CD4-positive, alpha-beta memory T cell (primary cell): ENCODE results near the gene GSTM1. TPM values are rescaled to one million over a fixed set of nuclear protein-coding genes. Genes with fewer than 3 reads are reported as not detected.

Experiments used
- CTCF ChIA-PET: fragments of 350-600 bp; sonication (Branson Sonifier 250); formaldehyde crosslinking; loops from one replicate; lab custom pipeline; 2021; ENCODE audit warnings: inconsistent platforms; ENCODE audit not compliant: partially characterized antibody; lab: Charles Lee
- POLR2A ChIA-PET: fragments of 350-600 bp; sonication (Branson Sonifier 250); formaldehyde crosslinking; loops from one replicate; lab custom pipeline; 2021; ENCODE audit not compliant: partially characterized antibody; lab: Charles Lee
- DNase-seq, 5 donors: peaks; one replicate each; pipeline versions ENCODE4 v3.0.0 to v3.0.0-alpha.2; 2020 to 2022; ENCODE audit warnings: mixed read lengths in 1 of 5
- H3K27ac ChIP-seq: one replicate; pipeline ENCODE4 v1.7.0; 2013; ENCODE audit warnings: low read depth, low read length
- H3K27me3 ChIP-seq: 2 replicates; pipeline ENCODE4 v1.7.0; 2013; ENCODE audit warnings: mild to moderate bottlenecking, low read length, moderate library complexity; ENCODE audit not compliant: insufficient read depth
- H3K36me3 ChIP-seq: 2 replicates; pipeline ENCODE4 v1.7.0; 2013; ENCODE audit warnings: mild to moderate bottlenecking, low read length, moderate library complexity; ENCODE audit not compliant: insufficient read depth
- H3K4me1 ChIP-seq: 2 replicates; pipeline ENCODE4 v1.7.0; 2013; ENCODE audit warnings: mild to moderate bottlenecking, low read length, moderate library complexity; ENCODE audit not compliant: insufficient read depth
- H3K4me3 ChIP-seq, 2 donors: one replicate each; pipeline ENCODE4 v1.7.0; 2013; ENCODE audit warnings: low read length in 2 of 2, mild to moderate bottlenecking in 1 of 2
- H3K9me3 ChIP-seq, 2 donors: one replicate each; pipeline ENCODE4 v1.7.0; 2013; ENCODE audit warnings: low read length in 2 of 2, control low read depth in 1 of 2; ENCODE audit not compliant: control insufficient read depth in 1 of 2
- H3K27ac Mint-ChIP-seq, 7 donors: one replicate each; pipeline ENCODE4 v1.8.0; 2020 to 2021; ENCODE audit warnings: mixed read lengths in 7 of 7, mild to moderate bottlenecking in 6 of 7, inconsistent platforms in 3 of 7, moderate library complexity in 3 of 7
- H3K27me3 Mint-ChIP-seq, 2 donors: one replicate each; pipeline ENCODE4 v1.8.0; 2020 to 2021; ENCODE audit warnings: mixed read lengths in 2 of 2
- H3K36me3 Mint-ChIP-seq, 2 donors: one replicate each; pipeline ENCODE4 v1.8.0; 2020 to 2021; ENCODE audit warnings: mixed read lengths in 2 of 2, inconsistent platforms in 1 of 2, mild to moderate bottlenecking in 1 of 2
- H3K4me1 Mint-ChIP-seq, 4 donors: one replicate each; pipeline ENCODE4 v1.8.0; 2020 to 2021; ENCODE audit warnings: mixed read lengths in 4 of 4, mild to moderate bottlenecking in 1 of 4
- H3K4me3 Mint-ChIP-seq, 8 donors: one replicate each; pipeline ENCODE4 v1.8.0; 2020 to 2021; ENCODE audit warnings: mixed read lengths in 8 of 8, mild to moderate bottlenecking in 7 of 8, moderate library complexity in 6 of 8, inconsistent platforms in 3 of 8
- H3K9me3 Mint-ChIP-seq, 8 donors: one replicate each; pipeline ENCODE4 v1.8.0; 2020 to 2021; ENCODE audit warnings: mixed read lengths in 8 of 8, mild to moderate bottlenecking in 5 of 8, inconsistent platforms in 3 of 8, moderate library complexity in 1 of 8
- intact Hi-C: fragments of 100-400 bp; cut with micrococcal nuclease; formaldehyde crosslinking; loops from one replicate; pipeline ENCODE4 v1.15.1; 2023
- polyA plus RNA-seq, 2 donors: library from polyadenylated mRNA; unstranded; fragments of 300-500 nt; fragmentation: Illumina TruSeq; gene quantifications; one replicate each; pipeline ENCODE4 v1.2.3, GENCODE V29; 2021
- total RNA-seq, 2 experiments: library from RNA; stranded (reverse); gene quantifications; one replicate each; pipeline ENCODE4 v1.2.3, GENCODE V29; 2021

Gene GSTM1
- total and polyA plus RNA-seq, 4 experiments from 2014 or later = 0.49 TPM; not detected in 3

GRCh38 chr1:109652402-109652801 is 35.2 kb upstream of the GSTM1 start:
- no peaks in the 10 kb centered on the region for H3K9me3 ChIP-seq
- peaks cover 7% of the 10 kb centered on the region for H3K27me3 ChIP-seq
- H3K36me3 Mint-ChIP-seq = peaks cover 0 to 7% of the 10 kb centered on the region in 2 donors
- no peaks in the 10 kb centered on the region for H3K9me3 Mint-ChIP-seq
- no peak overlapping the region for H3K4me3 ChIP-seq
- peaks cover 12% of the 10 kb centered on the region for H3K4me1 ChIP-seq
- H3K36me3 ChIP-seq = no peaks in the 10 kb centered on the region
- POLR2A ChIA-PET = interaction anchor here (0.9 kb wide), 1 partner anchor 15 kb away, joined by 3 read pairs; the partner anchor contains the start of gene GSTM2
- H3K4me3 Mint-ChIP-seq = no peak overlapping the region
- no peak for DNase-seq
- H3K27ac ChIP-seq = no peak overlapping the region
- H3K27me3 Mint-ChIP-seq = peaks cover 3 to 7% of the 10 kb centered on the region in 2 donors
- intact Hi-C loops = no loop called here
- CTCF ChIA-PET = interaction anchor here (0.9 to 20.3 kb wide), 7 partner anchors 9 to 332 kb away, joined by 3 to 394 read pairs (median 8); partner anchors contain the start of gene AHCYL1
- peak overlapping the region in 1 of 7 donors; percentile 27 for H3K27ac Mint-ChIP-seq
- peaks cover 7 to 25% (median 15%) of the 10 kb centered on the region in 4 donors for H3K4me1 Mint-ChIP-seq

- Mint-ChIP-seq H3K36me3 (peaks cover 0 to 7% of the 10 kb centered on the region in 2 donors), H3K27me3 (peaks cover 3 to 7% of the 10 kb centered on the region in 2 donors), H3K4me3 (peak overlapping the region in 1 of 8 donors; percentile 45), H3K9me3 (no peaks in the 10 kb centered on the region), H3K27ac (no peak overlapping the region), H3K4me1 (peaks cover 7 to 25% (median 15%) of the 10 kb centered on the region in 4 donors)
- Histone ChIP-seq H3K4me1 (peaks cover 12% of the 10 kb centered on the region), H3K9me3 (no peaks in the 10 kb centered on the region), H3K27ac (no peak overlapping the region), H3K27me3 (peaks cover 7% of the 10 kb centered on the region), H3K36me3 (no peaks in the 10 kb centered on the region), H3K4me3 (no peak overlapping the region)
- intact Hi-C loops = no loop called here
- CTCF ChIA-PET = interaction anchor here (1.9 to 20.3 kb wide), 5 partner anchors 9 to 331 kb away, joined by 5 to 394 read pairs (median 10); partner anchors contain the start of gene AHCYL1
- POLR2A ChIA-PET = no interaction called here
- no peak for DNase-seq
Observed at GRCh38 chr1:109653306-109653705, 34.3 kb upstream of the GSTM1 start.

- H3K4me1 ChIP-seq = peaks cover 12% of the 10 kb centered on the region
- H3K27ac ChIP-seq = no peak overlapping the region
- H3K4me3 ChIP-seq = no peak overlapping the region
- Mint-ChIP-seq H3K4me1 (peaks cover 7 to 25% (median 15%) of the 10 kb centered on the region in 4 donors), H3K27me3 (peaks cover 1 to 7% of the 10 kb centered on the region in 2 donors), H3K4me3 (peak overlapping the region in 5 of 8 donors; percentile 19 to 98 (median 32)), H3K9me3 (no peaks in the 10 kb centered on the region), H3K27ac (no peak overlapping the region), H3K36me3 (peaks cover 0 to 7% of the 10 kb centered on the region in 2 donors)
- intact Hi-C loops = no loop called here
- DNase-seq = no peak
- H3K27me3 ChIP-seq = peaks cover 7% of the 10 kb centered on the region
- ChIA-PET CTCF (interaction anchor here (1.6 to 2.4 kb wide), 4 partner anchors 9 to 330 kb away, joined by 4 to 18 read pairs (median 13); partner anchors contain the start of gene AHCYL1), POLR2A (interaction anchor here (1.8 to 1.9 kb wide), 3 partner anchors 14 to 106 kb away, joined by 3 to 10 read pairs (median 7); partner anchors contain the start of genes AMPD2, GNAI3 and GNAT2)
- no peaks in the 10 kb centered on the region for H3K36me3 ChIP-seq
- H3K9me3 ChIP-seq = no peaks in the 10 kb centered on the region
Observed at GRCh38 chr1:109654519-109654918, 33.1 kb upstream of the GSTM1 start.

GRCh38 chr1:109655615-109656519 is 31.8 kb upstream of the GSTM1 start, which contains the start of gene GSTM4:
Gene GSTM4, plus strand, starts transcription at chr1:109656099. Its CDS starts 291 bp downstream, at chr1:109656390.
- ChIA-PET POLR2A (interaction anchor here (0.9 to 1.9 kb wide), 5 partner anchors 16 to 329 kb away, joined by 3 to 10 read pairs (median 4); partner anchors contain the start of genes AHCYL1, AMPD2, GNAI3 and GNAT2), CTCF (interaction anchor here (0.9 to 2.4 kb wide), 9 partner anchors 10 to 374 kb away, joined by 3 to 18 read pairs (median 7); partner anchors contain the start of gene AHCYL1)
- peaks cover 12% of the 10 kb centered on the region for H3K4me1 ChIP-seq
- no peaks in the 10 kb centered on the region for H3K9me3 ChIP-seq
- peaks cover 7 to 25% (median 15%) of the 10 kb centered on the region in 4 donors for H3K4me1 Mint-ChIP-seq
- peaks cover 1 to 7% of the 10 kb centered on the region in 2 donors for H3K27me3 Mint-ChIP-seq
- no peaks in the 10 kb centered on the region for H3K36me3 ChIP-seq
- peak within 1 kb of the TSS; percentile 52 for H3K27ac ChIP-seq
- H3K4me3 ChIP-seq = peak within 1 kb of the TSS; percentile 49 to 70
- peaks cover 0 to 9% of the 10 kb centered on the region in 2 donors for H3K36me3 Mint-ChIP-seq
- H3K9me3 Mint-ChIP-seq = no peaks in the 10 kb centered on the region
- peak; percentile 19 to 60 (median 42) for DNase-seq
- intact Hi-C loops = loop anchor here (5.0 kb wide), 1 partner anchor 326 kb away; the partner anchor contains the start of gene AHCYL1
- peaks cover 4% of the 10 kb centered on the region for H3K27me3 ChIP-seq
- H3K27ac Mint-ChIP-seq = peak within 1 kb of the TSS; percentile 72 to 95 (median 89)
- peak within 1 kb of the TSS; percentile 89 to 98 (median 94) for H3K4me3 Mint-ChIP-seq

GRCh38 chr1:109657395-109657794 is 30.2 kb upstream of the GSTM1 start:
- no peak for DNase-seq
- peaks cover 1 to 5% of the 10 kb centered on the region in 2 donors for H3K27me3 Mint-ChIP-seq
- ChIA-PET CTCF (interaction anchor here (0.8 to 1.6 kb wide), 3 partner anchors 117 to 327 kb away, joined by 3 to 4 read pairs (median 3); partner anchors contain the start of gene AHCYL1), POLR2A (no interaction called here)
- peaks cover 0 to 12% of the 10 kb centered on the region in 2 donors for H3K36me3 Mint-ChIP-seq
- Histone ChIP-seq H3K36me3 (no peaks in the 10 kb centered on the region), H3K9me3 (no peaks in the 10 kb centered on the region), H3K4me1 (peaks cover 12% of the 10 kb centered on the region), H3K27me3 (no peaks in the 10 kb centered on the region), H3K4me3 (no peak overlapping the region), H3K27ac (no peak overlapping the region)
- peaks cover 7 to 25% (median 15%) of the 10 kb centered on the region in 4 donors for H3K4me1 Mint-ChIP-seq
- H3K27ac Mint-ChIP-seq = peak overlapping the region in 1 of 7 donors; percentile 48
- H3K9me3 Mint-ChIP-seq = no peaks in the 10 kb centered on the region
- intact Hi-C loops = loop anchor here (5.0 kb wide), 1 partner anchor 325 kb away; the partner anchor contains the start of gene AHCYL1
- peak overlapping the region in 7 of 8 donors; percentile 10 to 93 (median 57) for H3K4me3 Mint-ChIP-seq

GRCh38 chr1:109657970-109658369 is 29.6 kb upstream of the GSTM1 start:
- H3K4me1 ChIP-seq = peaks cover 12% of the 10 kb centered on the region
- POLR2A ChIA-PET = interaction anchor here (0.8 to 1.4 kb wide), 2 partner anchors 10 to 14 kb away, joined by 3 read pairs; partner anchors contain the start of gene GSTM2
- peaks cover 7 to 25% (median 15%) of the 10 kb centered on the region in 4 donors for H3K4me1 Mint-ChIP-seq
- DNase-seq = no peak
- intact Hi-C loops = loop anchor here (5.0 kb wide), 1 partner anchor 324 kb away; the partner anchor contains the start of gene AHCYL1
- no peaks in the 10 kb centered on the region for H3K27me3 ChIP-seq
- H3K9me3 ChIP-seq = no peaks in the 10 kb centered on the region
- H3K9me3 Mint-ChIP-seq = no peaks in the 10 kb centered on the region
- no peak overlapping the region for H3K27ac ChIP-seq
- no peaks in the 10 kb centered on the region for H3K36me3 ChIP-seq
- peaks cover 0 to 12% of the 10 kb centered on the region in 2 donors for H3K36me3 Mint-ChIP-seq
- CTCF ChIA-PET = interaction anchor here (1.0 kb wide), 2 partner anchors 18 to 325 kb away, joined by 3 to 8 read pairs; no protein-coding TSS in a partner anchor
- peaks cover 1 to 4% of the 10 kb centered on the region in 2 donors for H3K27me3 Mint-ChIP-seq
- H3K27ac Mint-ChIP-seq = no peak overlapping the region
- H3K4me3 Mint-ChIP-seq = peak overlapping the region in 5 of 8 donors; percentile 44 to 66 (median 59)
- no peak overlapping the region for H3K4me3 ChIP-seq
